Stimulated activated CD8-positive, alpha-beta memory T cell treated with anti-CD3 and anti-CD28 coated beads, Interleukin-12 subunit alpha, Interleukin-12 subunit beta, amount 100 ng/mL, for 1 hour (primary cell): Measurements from ENCODE around the gene RGS19.
"Not testable (repeated sequence)": the region's sequence is repeated elsewhere in the genome, so short reads cannot be mapped to it uniquely, and the experiment has no call there.

Source experiments
- DNase-seq: peaks from one replicate; pipeline ENCODE4 v3.0.0-alpha.2; 2020; ENCODE audit warnings: low read depth

The RGS19 gene, protein sequence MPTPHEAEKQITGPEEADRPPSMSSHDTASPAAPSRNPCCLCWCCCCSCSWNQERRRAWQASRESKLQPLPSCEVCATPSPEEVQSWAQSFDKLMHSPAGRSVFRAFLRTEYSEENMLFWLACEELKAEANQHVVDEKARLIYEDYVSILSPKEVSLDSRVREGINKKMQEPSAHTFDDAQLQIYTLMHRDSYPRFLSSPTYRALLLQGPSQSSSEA

DNA sequence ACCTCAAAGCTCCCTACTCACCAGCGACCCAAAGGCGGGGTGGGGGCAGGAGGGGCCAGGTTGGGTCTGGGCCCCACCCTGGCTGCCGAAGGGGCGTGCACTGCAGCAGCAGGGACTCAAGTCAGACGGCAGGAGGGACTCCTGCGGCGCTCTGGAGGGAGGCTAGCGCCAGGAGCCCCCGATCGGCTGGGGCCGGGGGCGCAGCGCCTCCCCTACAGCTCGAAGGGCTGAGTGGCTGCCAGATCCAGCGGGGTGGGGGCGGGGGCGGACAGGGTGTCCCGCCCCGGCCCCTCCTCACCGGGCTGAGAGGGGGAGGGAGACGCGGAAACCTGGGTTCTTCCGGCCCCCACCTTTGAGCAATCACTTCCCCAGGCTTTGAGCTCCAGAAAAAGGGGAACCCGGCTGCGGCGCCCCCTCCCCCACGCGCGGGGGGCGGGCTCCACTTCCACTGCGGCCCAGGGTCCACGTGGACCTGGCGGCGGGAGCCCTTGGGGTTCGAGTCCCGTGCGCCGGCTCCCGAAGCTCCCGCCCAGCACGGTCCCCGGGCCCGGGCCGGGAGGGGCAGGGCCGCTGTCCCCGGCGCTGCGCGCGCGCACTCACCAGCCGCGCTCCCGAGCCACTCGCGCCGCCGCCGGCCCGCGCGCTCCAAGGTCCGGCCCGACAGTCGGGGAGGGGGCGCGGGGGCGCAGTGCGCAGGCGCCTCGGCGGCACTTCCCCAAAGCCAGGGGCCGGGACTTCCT lies at the start of gene RGS19:
RGS19 (minus strand) TSS at position 246 of the 740 bp plus-strand sequence. CDS start 2,632 bp downstream, outside the sequence.
- DNase-seq: peak; percentile 38

DNA sequence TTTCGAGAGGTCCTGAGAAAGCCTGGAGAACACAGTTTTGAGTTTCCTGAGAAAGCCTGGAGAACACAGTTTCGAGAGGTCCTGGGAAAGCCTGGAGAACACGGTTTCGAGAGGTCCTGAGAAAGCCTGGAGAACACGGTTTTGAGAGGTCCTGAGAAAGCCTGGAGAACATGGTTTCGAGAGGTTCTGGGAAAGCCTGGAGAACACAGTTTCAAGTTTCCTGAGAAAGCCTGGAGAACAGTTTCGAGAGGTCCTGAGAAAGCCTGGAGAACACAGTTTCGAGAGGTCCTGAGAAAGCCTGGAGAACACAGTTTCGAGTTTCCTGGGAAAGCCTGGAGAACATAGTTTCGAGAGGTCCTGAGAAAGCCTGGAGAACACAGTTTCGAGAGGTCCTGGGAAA lies 44.2 kb upstream of the RGS19 start:
- not testable (repeated sequence) for DNase-seq

DNA sequence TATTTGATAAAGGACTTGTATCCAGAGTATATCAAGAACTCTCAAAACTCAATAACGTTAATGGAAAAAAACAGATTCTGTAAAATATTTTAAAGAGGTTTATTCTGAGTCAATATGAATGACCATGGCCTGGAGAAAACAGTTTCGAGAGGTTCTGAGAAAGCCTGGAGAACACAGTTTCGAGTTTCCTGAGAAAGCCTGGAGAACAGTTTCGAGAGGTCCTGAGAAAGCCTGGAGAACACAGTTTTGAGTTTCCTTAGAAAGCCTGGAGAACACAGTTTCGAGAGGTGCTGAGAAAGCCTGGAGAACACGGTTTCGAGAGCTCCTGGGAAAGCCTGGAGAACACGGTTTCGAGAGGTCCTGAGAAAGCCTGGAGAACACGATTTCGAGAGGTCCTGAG lies 43.6 kb upstream of the RGS19 start:
- DNase-seq: not testable (repeated sequence)

GRCh38 chr20:64121586-64121985 lies 42.3 kb upstream of the RGS19 start:
- no peak for DNase-seq

DNA sequence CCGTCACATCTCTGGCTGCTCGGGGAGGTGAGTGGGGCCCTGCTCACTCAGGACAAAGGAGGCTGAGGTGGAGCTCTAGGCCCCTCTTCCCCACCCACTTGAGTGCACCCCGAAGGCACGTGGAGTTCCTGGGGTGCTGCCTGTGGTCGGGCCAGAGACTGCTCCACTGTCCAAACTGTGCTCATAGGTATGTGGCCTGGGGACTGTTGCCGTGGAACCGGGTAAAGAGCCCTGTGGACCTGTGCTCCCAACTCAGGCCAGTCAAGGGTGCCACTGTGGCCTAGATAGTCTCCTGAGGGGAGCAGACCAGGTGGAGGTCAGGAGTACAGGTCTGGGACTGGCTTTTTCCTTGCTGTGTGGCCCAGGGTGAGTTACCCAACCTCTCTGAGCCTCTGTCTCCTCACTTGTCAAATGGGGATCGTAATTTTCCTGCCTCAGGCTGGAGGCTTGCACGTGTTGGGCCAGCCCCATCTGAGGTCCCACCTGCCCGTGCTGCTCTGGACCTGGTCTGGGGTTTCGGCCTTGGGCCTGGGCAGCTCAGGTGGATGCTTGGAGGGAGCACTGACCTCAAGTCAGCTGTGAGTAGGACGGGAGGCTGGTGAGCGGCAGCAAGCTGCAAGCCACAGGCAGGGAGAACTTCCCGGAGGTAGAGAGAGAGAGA lies 40.5 kb upstream of the RGS19 start:
- DNase-seq: no peak

DNA sequence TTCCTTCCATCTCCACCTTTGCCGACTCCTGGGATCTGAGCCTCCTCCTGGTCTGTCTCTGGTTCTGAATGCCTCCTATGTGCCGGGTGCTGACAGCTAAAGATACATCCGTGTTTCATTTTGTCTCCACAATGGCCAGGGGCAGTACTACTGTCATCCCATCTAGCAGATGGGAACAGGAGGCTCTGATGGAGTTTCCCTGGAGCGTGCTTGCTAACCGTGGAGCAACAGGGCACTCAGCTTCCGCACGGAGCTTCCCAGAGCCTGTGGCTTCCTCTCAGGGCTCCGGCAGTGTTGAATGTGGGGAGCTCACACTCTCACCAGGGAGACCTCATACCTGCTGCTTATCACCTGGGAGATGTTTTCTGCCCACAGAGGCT lies 40.0 kb upstream of the RGS19 start:
- DNase-seq: no peak

DNA sequence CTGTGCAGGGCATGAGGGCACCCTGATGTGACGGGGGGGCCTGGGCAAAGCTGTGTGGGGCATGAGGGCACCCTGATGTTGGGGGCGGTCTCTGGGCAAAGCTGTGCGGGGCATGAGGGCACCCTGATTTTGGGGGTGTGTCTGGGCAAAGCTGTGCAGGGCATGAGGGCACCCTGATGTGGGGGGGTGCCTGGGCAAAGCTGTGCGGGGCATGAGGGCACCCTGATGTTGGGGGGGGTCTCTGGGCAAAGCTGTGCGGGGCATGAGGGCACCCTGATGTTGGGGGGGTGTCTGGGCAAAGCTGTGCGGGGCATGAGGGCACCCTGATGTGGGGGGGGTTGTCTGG lies 38.1 kb upstream of the RGS19 start:
- not testable (repeated sequence) for DNase-seq

DNA sequence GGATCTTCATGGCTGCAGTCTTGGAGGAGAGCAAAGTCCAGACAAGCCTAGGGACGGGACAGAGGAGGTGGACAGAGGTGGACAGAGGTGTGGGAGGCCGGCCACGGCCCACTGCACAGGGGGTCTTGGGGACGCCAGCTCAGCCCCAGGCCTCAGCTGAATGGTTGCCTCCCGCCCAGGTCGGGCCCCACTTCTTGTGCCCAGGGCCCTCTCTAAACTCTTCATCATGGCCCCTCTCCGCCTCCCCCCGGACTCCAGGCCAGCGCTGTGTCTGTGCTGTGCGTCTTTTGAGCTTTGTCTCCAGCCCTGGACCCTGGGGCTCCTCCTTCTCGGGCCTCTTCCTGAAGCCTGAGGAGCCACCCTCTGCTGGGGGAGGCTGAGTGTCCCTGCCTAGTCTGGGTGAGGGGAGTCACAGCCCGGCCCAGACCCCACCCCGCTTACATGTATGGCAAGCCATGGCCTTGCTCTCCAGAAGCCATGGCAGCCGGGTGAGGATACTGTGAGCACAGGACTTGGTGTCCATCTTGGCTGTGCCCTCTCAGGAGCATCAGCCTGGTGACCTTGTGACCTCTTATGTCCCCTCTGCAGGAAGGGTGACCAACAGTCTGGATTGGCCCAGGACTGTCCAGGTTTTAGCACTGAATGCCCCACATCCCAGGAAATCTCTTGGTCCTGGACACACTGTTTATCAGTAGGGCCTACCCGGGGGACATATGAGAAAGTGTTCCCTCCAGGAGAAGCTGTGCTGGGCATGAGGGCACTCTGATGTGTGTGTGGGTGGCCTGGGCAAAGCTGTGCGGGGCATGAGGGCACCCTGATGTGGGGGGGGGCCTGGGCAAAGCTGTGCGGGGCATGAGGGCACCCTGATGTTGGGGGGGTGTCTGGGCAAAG lies 37.5 kb upstream of the RGS19 start:
- no peak for DNase-seq

DNA sequence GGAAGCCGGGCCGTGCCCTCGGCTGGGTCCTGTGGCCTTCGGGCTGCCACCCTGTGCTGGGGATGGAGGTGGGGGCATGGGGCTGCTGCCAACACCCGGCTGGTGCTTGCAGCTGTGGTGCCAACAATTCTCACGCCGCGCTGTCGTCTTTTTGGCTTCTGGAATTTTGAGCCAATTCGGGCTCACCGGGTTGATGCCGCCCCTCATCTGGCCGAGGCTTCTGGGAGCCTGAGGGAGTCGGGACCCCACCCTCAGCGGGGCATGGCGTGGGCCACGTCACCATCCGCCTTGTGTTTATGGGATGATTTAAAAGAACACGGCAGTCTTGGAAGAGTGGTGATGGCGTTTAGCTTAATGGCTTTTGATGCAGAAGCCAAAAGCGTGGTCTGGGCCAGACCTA lies 36.7 kb upstream of the RGS19 start:
- DNase-seq: no peak

- DNase-seq: no peak
Measured at GRCh38 chr20:64115171-64115911, 36.0 kb upstream of the RGS19 start.

GRCh38 chr20:64114356-64114971 lies 35.1 kb upstream of the RGS19 start:
- no peak for DNase-seq

DNA sequence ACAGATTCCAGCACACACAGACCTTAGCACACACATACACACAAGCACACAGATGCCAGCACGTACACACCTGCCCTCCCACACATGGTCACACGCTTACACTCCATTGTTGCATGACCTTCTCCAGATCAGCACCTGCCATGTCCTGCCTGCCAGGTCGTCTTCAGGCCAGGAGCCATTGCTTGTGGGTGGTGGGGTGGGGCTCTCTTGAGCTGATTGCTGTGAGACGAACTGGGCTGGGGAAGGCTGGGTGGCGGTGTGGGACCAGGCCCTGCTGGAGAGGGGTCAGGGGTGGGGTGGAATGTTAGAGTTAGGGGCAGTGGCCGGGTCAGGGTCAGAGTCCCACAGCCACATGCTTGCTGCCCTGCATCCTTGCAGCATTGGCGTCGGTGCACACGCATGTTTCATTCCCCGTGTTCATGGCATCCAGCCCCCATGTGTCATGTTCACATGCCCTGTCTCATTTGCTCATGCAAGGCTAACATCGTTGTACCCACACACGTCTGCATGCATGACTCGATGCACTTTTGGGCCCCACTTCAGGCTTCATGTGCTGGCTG lies 34.6 kb upstream of the RGS19 start:
- DNase-seq: no peak

DNA sequence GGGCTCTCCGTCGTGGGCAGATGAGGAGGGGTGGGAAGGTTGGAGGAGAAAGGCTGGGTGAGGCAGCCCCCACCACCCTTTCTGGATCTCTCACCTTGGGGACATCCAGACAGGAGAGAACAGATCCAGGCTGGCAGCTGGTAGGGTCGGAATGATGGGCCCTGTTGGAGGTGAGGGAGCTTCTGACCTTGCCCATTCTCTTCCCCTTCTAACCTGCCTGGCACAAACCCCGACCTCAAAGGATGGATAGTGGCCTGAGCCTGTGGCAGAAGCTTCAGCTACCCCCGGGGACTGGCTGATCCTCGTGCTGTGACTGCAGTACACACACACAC lies 34.1 kb upstream of the RGS19 start:
- DNase-seq: no peak

GRCh38 chr20:64112691-64113443 lies 33.5 kb upstream of the RGS19 start:
- DNase-seq: no peak

GRCh38 chr20:64111841-64112641 lies 32.7 kb upstream of the RGS19 start:
- DNase-seq: no peak

GRCh38 chr20:64110411-64111068 lies 31.2 kb upstream of the RGS19 start:
- DNase-seq: no peak

DNA sequence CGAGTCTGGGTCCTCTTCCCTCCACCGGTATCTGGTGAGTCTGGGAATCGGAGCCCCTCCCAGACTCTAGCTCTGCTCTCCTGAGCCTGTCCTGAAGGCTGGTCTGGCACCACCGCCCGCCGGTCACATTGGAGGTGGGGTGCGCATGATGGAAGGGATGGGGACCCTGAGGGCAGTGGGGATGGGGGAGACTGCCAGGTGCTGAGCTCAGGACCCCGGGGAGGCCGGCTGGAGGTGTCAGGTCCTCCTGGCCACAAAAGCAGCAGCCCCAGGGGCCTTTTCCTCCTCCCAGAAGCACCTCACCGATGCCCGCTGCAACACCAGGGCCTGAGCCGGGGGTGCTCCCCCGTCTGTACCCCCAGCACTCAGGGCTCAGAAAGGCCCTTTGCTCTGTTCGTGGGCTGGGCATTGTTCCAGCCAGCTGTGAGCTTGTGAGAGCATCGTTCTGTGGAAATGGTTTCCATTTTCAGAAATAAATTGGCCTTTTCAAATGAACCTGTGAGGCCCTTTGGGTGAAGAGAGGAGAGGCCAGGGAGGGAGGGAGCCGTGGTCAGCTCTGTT lies 30.6 kb upstream of the RGS19 start:
- no peak for DNase-seq
